Measurements from ENCODE around the gene PHOX2A. TPM values are rescaled to one million over a fixed set of nuclear protein-coding genes. Genes with fewer than 3 reads are reported as not detected.
A peak's percentile ranks its signal among the peaks of the same experiment; 100 is the strongest.

PHOX2A gene
- total and polyA plus RNA-seq, 4 donors: 0.17 to 1.8 (median 1.7) TPM; not detected in 1

GRCh38 chr11:72223615-72224563 lies 20.1 kb downstream of the PHOX2A start:
- Histone ChIP-seq H3K4me1 (ENCODE audit: control insufficient read depth, insufficient read depth, low read length) (peaks cover 57% of the 10 kb centered on the region), H3K9me3 (ENCODE audit: control insufficient read depth, insufficient read depth, low read length) (no peaks in the 10 kb centered on the region), H3K4me3 (ENCODE audit: low read depth, low read length) (peak overlapping the region; percentile 88), H3K27me3 (ENCODE audit: control insufficient read depth, insufficient read depth, low read length) (peaks cover 3% of the 10 kb centered on the region), H3K27ac (ENCODE audit: low read depth, low read length) (peak overlapping the region; percentile 95), H3K36me3 (ENCODE audit: control insufficient read depth, insufficient read depth, low read length) (peaks cover 18% of the 10 kb centered on the region)
- WGBS (ENCODE audit: insufficient coverage): 0% methylated on average over 84 of the region's 84 CpGs
- DNase-seq (ENCODE audit: low read depth in 4 of 6, low spot score in 6 of 6): peak in 3 of 6 donors; percentile 55 to 85 (median 60)

- 1% methylated on average over 44 of the region's 47 CpGs for WGBS (ENCODE audit: insufficient coverage)
- H3K36me3 ChIP-seq (ENCODE audit: control insufficient read depth, insufficient read depth, low read length): peaks cover 10% of the 10 kb centered on the region
- H3K4me3 ChIP-seq (ENCODE audit: low read depth, low read length): peak overlapping the region; percentile 88
- peak overlapping the region; percentile 95 for H3K27ac ChIP-seq (ENCODE audit: low read depth, low read length)
- peak; percentile 58 to 96 (median 82) for DNase-seq (ENCODE audit: low read depth in 4 of 6, low spot score in 6 of 6)
- H3K27me3 ChIP-seq (ENCODE audit: control insufficient read depth, insufficient read depth, low read length): peaks cover 5% of the 10 kb centered on the region
- H3K9me3 ChIP-seq (ENCODE audit: control insufficient read depth, insufficient read depth, low read length): no peaks in the 10 kb centered on the region
- H3K4me1 ChIP-seq (ENCODE audit: control insufficient read depth, insufficient read depth, low read length): peaks cover 50% of the 10 kb centered on the region
Measured at GRCh38 chr11:72222907-72223614, 20.9 kb downstream of the PHOX2A start.

GRCh38 chr11:72222106-72222891 lies 21.7 kb downstream of the PHOX2A start:
- Histone ChIP-seq H3K4me1 (ENCODE audit: control insufficient read depth, insufficient read depth, low read length) (peaks cover 43% of the 10 kb centered on the region), H3K27ac (ENCODE audit: low read depth, low read length) (peak overlapping the region; percentile 95), H3K4me3 (ENCODE audit: low read depth, low read length) (peak overlapping the region; percentile 88), H3K27me3 (ENCODE audit: control insufficient read depth, insufficient read depth, low read length) (peaks cover 5% of the 10 kb centered on the region), H3K36me3 (ENCODE audit: control insufficient read depth, insufficient read depth, low read length) (peaks cover 4% of the 10 kb centered on the region), H3K9me3 (ENCODE audit: control insufficient read depth, insufficient read depth, low read length) (no peaks in the 10 kb centered on the region)
- 52% methylated on average over 6 of the region's 6 CpGs for WGBS (ENCODE audit: insufficient coverage)
- no peak for DNase-seq (ENCODE audit: low read depth in 4 of 6, low spot score in 6 of 6)

GRCh38 chr11:72221386-72222075 lies 22.4 kb downstream of the PHOX2A start:
- Histone ChIP-seq H3K27me3 (ENCODE audit: control insufficient read depth, insufficient read depth, low read length) (peaks cover 5% of the 10 kb centered on the region), H3K27ac (ENCODE audit: low read depth, low read length) (no peak overlapping the region), H3K4me3 (ENCODE audit: low read depth, low read length) (no peak overlapping the region), H3K9me3 (ENCODE audit: control insufficient read depth, insufficient read depth, low read length) (no peaks in the 10 kb centered on the region), H3K36me3 (ENCODE audit: control insufficient read depth, insufficient read depth, low read length) (peaks cover 4% of the 10 kb centered on the region), H3K4me1 (ENCODE audit: control insufficient read depth, insufficient read depth, low read length) (peaks cover 37% of the 10 kb centered on the region)
- WGBS (ENCODE audit: insufficient coverage): 62% methylated on average over 7 of the region's 7 CpGs
- DNase-seq (ENCODE audit: low read depth in 4 of 6, low spot score in 6 of 6): no peak

- DNase-seq (ENCODE audit: low read depth in 4 of 6, low spot score in 6 of 6): no peak
- H3K36me3 ChIP-seq (ENCODE audit: control insufficient read depth, insufficient read depth, low read length): peaks cover 4% of the 10 kb centered on the region
- H3K9me3 ChIP-seq (ENCODE audit: control insufficient read depth, insufficient read depth, low read length): no peaks in the 10 kb centered on the region
- peaks cover 30% of the 10 kb centered on the region for H3K4me1 ChIP-seq (ENCODE audit: control insufficient read depth, insufficient read depth, low read length)
- WGBS (ENCODE audit: insufficient coverage): 83% methylated on average over 9 of the region's 10 CpGs
- H3K27ac ChIP-seq (ENCODE audit: low read depth, low read length): no peak overlapping the region
- H3K4me3 ChIP-seq (ENCODE audit: low read depth, low read length): no peak overlapping the region
- peaks cover 5% of the 10 kb centered on the region for H3K27me3 ChIP-seq (ENCODE audit: control insufficient read depth, insufficient read depth, low read length)
Measured at GRCh38 chr11:72220696-72221363, 23.1 kb downstream of the PHOX2A start.

GRCh38 chr11:72218251-72218745 lies 25.7 kb downstream of the PHOX2A start:
- H3K27ac ChIP-seq (ENCODE audit: low read depth, low read length): no peak overlapping the region
- DNase-seq (ENCODE audit: low read depth in 4 of 6, low spot score in 6 of 6): no peak
- peaks cover 2% of the 10 kb centered on the region for H3K27me3 ChIP-seq (ENCODE audit: control insufficient read depth, insufficient read depth, low read length)
- H3K4me3 ChIP-seq (ENCODE audit: low read depth, low read length): no peak overlapping the region
- no peaks in the 10 kb centered on the region for H3K9me3 ChIP-seq (ENCODE audit: control insufficient read depth, insufficient read depth, low read length)
- H3K4me1 ChIP-seq (ENCODE audit: control insufficient read depth, insufficient read depth, low read length): peaks cover 14% of the 10 kb centered on the region
- H3K36me3 ChIP-seq (ENCODE audit: control insufficient read depth, insufficient read depth, low read length): no peaks in the 10 kb centered on the region
- 91% methylated on average over 2 of the region's 5 CpGs for WGBS (ENCODE audit: insufficient coverage)

- no peak for DNase-seq (ENCODE audit: low read depth in 4 of 6, low spot score in 6 of 6)
- 40% methylated on average over 2 of the region's 2 CpGs for WGBS (ENCODE audit: insufficient coverage)
- Histone ChIP-seq H3K27me3 (ENCODE audit: control insufficient read depth, insufficient read depth, low read length) (peaks cover 2% of the 10 kb centered on the region), H3K4me1 (ENCODE audit: control insufficient read depth, insufficient read depth, low read length) (peaks cover 9% of the 10 kb centered on the region), H3K27ac (ENCODE audit: low read depth, low read length) (no peak overlapping the region), H3K9me3 (ENCODE audit: control insufficient read depth, insufficient read depth, low read length) (no peaks in the 10 kb centered on the region), H3K4me3 (ENCODE audit: low read depth, low read length) (no peak overlapping the region), H3K36me3 (ENCODE audit: control insufficient read depth, insufficient read depth, low read length) (no peaks in the 10 kb centered on the region)
Measured at GRCh38 chr11:72217841-72218240, 26.1 kb downstream of the PHOX2A start.

- WGBS (ENCODE audit: insufficient coverage): 93% methylated on average over 6 of the region's 6 CpGs
Measured at GRCh38 chr11:72216638-72217037, 27.3 kb downstream of the PHOX2A start, which contains the start of gene FOLR2. Gene FOLR2, plus strand, starts transcription at chr11:72216794. Its CDS starts 1,791 bp downstream, at chr11:72218585.

More at GRCh38 chr11:72216638-72217037, 27.3 kb downstream of the PHOX2A start, which contains the start of gene FOLR2:
- Histone ChIP-seq H3K27me3 (ENCODE audit: control insufficient read depth, insufficient read depth, low read length) (peaks cover 2% of the 10 kb centered on the region), H3K4me3 (ENCODE audit: low read depth, low read length) (no peak within 1 kb of the TSS), H3K4me1 (ENCODE audit: control insufficient read depth, insufficient read depth, low read length) (no peaks in the 10 kb centered on the region), H3K9me3 (ENCODE audit: control insufficient read depth, insufficient read depth, low read length) (no peaks in the 10 kb centered on the region), H3K36me3 (ENCODE audit: control insufficient read depth, insufficient read depth, low read length) (no peaks in the 10 kb centered on the region), H3K27ac (ENCODE audit: low read depth, low read length) (no peak within 1 kb of the TSS)
- no peak for DNase-seq (ENCODE audit: low read depth in 4 of 6, low spot score in 6 of 6)

Data from spinal cord (tissue), 10 donors.